WTC11 (cell line): ENCODE results near the gene MCMBP. TPM values are rescaled to one million over a fixed set of nuclear protein-coding genes. Genes with fewer than 3 reads are reported as not detected.

Experiments used
- ATAC-seq: fragments of 200-7000 bp; cut with Tn5 transposase; 2 replicates; pipeline ENCODE4 v1.10.0; 2021; ENCODE audit warnings: mild to moderate bottlenecking, moderate library complexity
- Bru-seq: library from RNA; stranded (reverse); fragments of 400-500 nt; gene quantifications from one replicate; lab custom pipeline; 2021; lab: Mats Ljungman, UMichigan
- CTCF ChIA-PET: fragments of 300-600 bp; sonication (Branson Sonifier 250); formaldehyde crosslinking; loops from one replicate; lab custom pipeline; 2021; ENCODE audit warnings: antibody characterized with exemption; lab: Charles Lee
- POLR2A ChIA-PET: fragments of 350-600 bp; sonication (Branson Sonifier 250); formaldehyde crosslinking; loops from one replicate; lab custom pipeline; 2021; ENCODE audit warnings: antibody characterized with exemption; lab: Charles Lee
- DNase-seq: peaks from one replicate; pipeline ENCODE4 v3.0.0; 2021; ENCODE audit warnings: low spot score
- H3K27ac Mint-ChIP-seq: 2 replicates; pipeline ENCODE4 v1.8.0; 2021; ENCODE audit warnings: mixed read lengths
- H3K27me3 Mint-ChIP-seq: 2 replicates; pipeline ENCODE4 v1.8.0; 2021; ENCODE audit warnings: low read depth, mild to moderate bottlenecking, moderate library complexity, mixed read lengths
- H3K36me3 Mint-ChIP-seq: 2 replicates; pipeline ENCODE4 v1.8.0; 2021; ENCODE audit warnings: mixed read lengths
- H3K4me1 Mint-ChIP-seq: 2 replicates; pipeline ENCODE4 v1.8.0; 2022; ENCODE audit warnings: mixed read lengths
- H3K4me3 Mint-ChIP-seq: 2 replicates; pipeline ENCODE4 v1.8.0; 2021; ENCODE audit warnings: mild to moderate bottlenecking, moderate library complexity, mixed read lengths
- H3K9me3 Mint-ChIP-seq: 2 replicates; pipeline ENCODE4 v1.8.0; 2021; ENCODE audit warnings: mixed read lengths
- AR ChIP-seq: fragments of 250-450 bp; sonication (Bioruptor Pico); IDR thresholded peaks from 2 replicates; pipeline ENCODE4 v1.9.0; 2021; ENCODE audit warnings: mild to moderate bottlenecking
- CBFB ChIP-seq: sonication (generic); formaldehyde crosslinking; IDR thresholded peaks from 2 replicates; pipeline ENCODE4 v1.8.1; 2022; ENCODE audit warnings: mild to moderate bottlenecking, low read depth, missing genetic modification reagents
- E2F4 ChIP-seq: sonication (generic); formaldehyde crosslinking; IDR thresholded peaks from 2 replicates; pipeline ENCODE4 v1.8.1; 2022; ENCODE audit warnings: low read depth, mild to moderate bottlenecking, moderate library complexity, missing genetic modification reagents, borderline replicate concordance
- FOXP1 ChIP-seq: sonication (generic); formaldehyde crosslinking; IDR thresholded peaks from 2 replicates; pipeline ENCODE4 v1.8.0; 2022; ENCODE audit warnings: missing genetic modification reagents, mild to moderate bottlenecking, moderate library complexity, borderline replicate concordance
- GTF2I ChIP-seq: fragments of 250-450 bp; sonication (Bioruptor Pico); conservative IDR thresholded peaks from 2 replicates; pipeline ENCODE4 v1.4.0; 2021; ENCODE audit warnings: mild to moderate bottlenecking
- HMGA2 ChIP-seq: fragments of 250-450 bp; sonication (Bioruptor Pico); IDR thresholded peaks from 2 replicates; pipeline ENCODE4 v1.4.0; 2021; ENCODE audit warnings: mild to moderate bottlenecking, moderate library complexity
- HMGXB4 ChIP-seq: sonication (generic); formaldehyde crosslinking; IDR thresholded peaks from 2 replicates; pipeline ENCODE4 v1.8.1; 2023; ENCODE audit warnings: mild to moderate bottlenecking, moderate library complexity, missing genetic modification reagents
- MLX ChIP-seq: sonication (generic); formaldehyde crosslinking; IDR thresholded peaks from 2 replicates; pipeline ENCODE4 v1.8.1; 2023; ENCODE audit warnings: mild to moderate bottlenecking, missing genetic modification reagents, moderate library complexity
- NFE2L1 ChIP-seq: sonication (generic); formaldehyde crosslinking; IDR thresholded peaks from 2 replicates; pipeline ENCODE4 v1.8.1; 2023; ENCODE audit warnings: missing genetic modification reagents
- NFYB ChIP-seq: sonication (generic); formaldehyde crosslinking; conservative IDR thresholded peaks from 2 replicates; pipeline ENCODE4 v1.8.0; 2022; ENCODE audit warnings: low read depth, missing genetic modification reagents
- PREB ChIP-seq: sonication (generic); formaldehyde crosslinking; IDR thresholded peaks from 2 replicates; pipeline ENCODE4 v1.8.1; 2022; ENCODE audit warnings: mild to moderate bottlenecking, missing genetic modification reagents, moderate library complexity, borderline replicate concordance
- RELA ChIP-seq: sonication (generic); formaldehyde crosslinking; IDR thresholded peaks from 2 replicates; pipeline ENCODE4 v1.8.1; 2022; ENCODE audit warnings: missing genetic modification reagents, mild to moderate bottlenecking, borderline replicate concordance
- SMAD4 ChIP-seq: sonication (generic); formaldehyde crosslinking; IDR thresholded peaks from 2 replicates; pipeline ENCODE4 v1.8.0; 2022; ENCODE audit warnings: mild to moderate bottlenecking, missing genetic modification reagents
- TEAD1 ChIP-seq: sonication (generic); formaldehyde crosslinking; IDR thresholded peaks from 2 replicates; pipeline ENCODE4 v1.8.0; 2022; ENCODE audit warnings: mild to moderate bottlenecking, missing genetic modification reagents
- ZBTB21 ChIP-seq: sonication (generic); formaldehyde crosslinking; IDR thresholded peaks from 2 replicates; pipeline ENCODE4 v1.8.1; 2023; ENCODE audit warnings: mild to moderate bottlenecking, missing genetic modification reagents, borderline replicate concordance
- ZNF396 ChIP-seq: fragments of 250-450 bp; sonication (Bioruptor Pico); IDR thresholded peaks from 2 replicates; pipeline ENCODE4 v1.8.0; 2021; ENCODE audit warnings: mild to moderate bottlenecking, moderate library complexity, borderline replicate concordance
- ZNF671 ChIP-seq: fragments of 250-450 bp; sonication (Bioruptor Pico); IDR thresholded peaks from 2 replicates; pipeline ENCODE4 v1.8.0; 2021; ENCODE audit warnings: mild to moderate bottlenecking
- long read RNA-seq, 3 experiments: library from RNA in 1 of 3; library from capped mRNA in 1 of 3; library from polyadenylated mRNA in 1 of 3; unstranded in 2 of 3; stranded (forward) in 1 of 3; transcript quantifications; one replicate each; pipeline ENCODE4 v2.0.0, GENCODE V29; 2021
- total RNA-seq: library from RNA; stranded (reverse); gene quantifications from 3 replicates; pipeline ENCODE4 v1.2.3, GENCODE V29; 2021
- TF ChIP-seq, protein P1 (sequence below): fragments of 250-450 bp; sonication (Bioruptor Pico); IDR thresholded peaks from 2 replicates; pipeline ENCODE4 v1.9.0; 2021; ENCODE audit warnings: mild to moderate bottlenecking, borderline replicate concordance

The MCMBP gene
- total RNA-seq: 63.5 to 64.7 TPM (median 64.6 TPM) in 3 replicates
- percentile 92 among the genes with signal in this experiment for Bru-seq, nascent RNA
- long read RNA-seq, experiment 1, full-length matches to known transcripts: 307 of 384 reads
- long read RNA-seq, experiment 1, partial matches to known transcripts: 29 of 384 reads
- long read RNA-seq, experiment 1, other reads (novel, unspliced or antisense): 48 of 384 reads
- long read RNA-seq, experiment 2, full-length matches to known transcripts: 35 of 99 reads
- long read RNA-seq, experiment 2, partial matches to known transcripts: 26 of 99 reads
- long read RNA-seq, experiment 2, other reads (novel, unspliced or antisense): 38 of 99 reads
- long read RNA-seq, experiment 3, partial matches to known transcripts: 3 of 9 reads
- long read RNA-seq, experiment 3, other reads (novel, unspliced or antisense): 6 of 9 reads

DNA sequence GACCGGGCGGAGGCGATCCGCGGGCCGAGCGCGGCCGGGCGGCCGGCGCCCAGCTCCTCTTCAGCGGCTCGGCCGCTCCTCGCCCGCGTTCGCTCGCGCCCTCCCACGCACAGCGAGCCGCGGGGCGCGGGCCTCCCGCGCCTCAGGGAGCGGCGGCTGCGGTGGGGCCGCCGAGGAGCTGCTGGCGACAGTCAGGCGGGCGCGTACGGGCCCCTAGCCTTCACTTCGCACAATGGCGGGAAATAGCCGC, at the start of gene MCMBP:
TSS of gene MCMBP (minus strand) at position 234 of the 250 bp plus-strand sequence. CDS start 259 bp downstream, outside the sequence.
- ATAC-seq: peak; percentile 6; the same call in 1 of the 2 replicates
- H3K4me3 Mint-ChIP-seq: peak within 1 kb of the TSS; percentile 94
- no peaks in the 10 kb centered on the region for H3K27me3 Mint-ChIP-seq
- H3K36me3 Mint-ChIP-seq: no peaks in the 10 kb centered on the region
- H3K4me1 Mint-ChIP-seq: peaks cover 35% of the 10 kb centered on the region
- ChIA-PET CTCF (interaction anchor here (0.6 to 2.9 kb wide), 7 partner anchors 11 to 186 kb away, joined by 3 to 21 read pairs (median 6); partner anchors contain the start of gene SEC23IP), POLR2A (interaction anchor here (0.8 to 1.5 kb wide), 4 partner anchors 20 to 185 kb away, joined by 3 to 8 read pairs (median 5); partner anchors contain the start of genes INPP5F and SEC23IP)
- H3K27ac Mint-ChIP-seq: peak within 1 kb of the TSS; percentile 82
- TF ChIP-seq ZNF671 (CRISPR knock-in tag) (no peak), MLX (CRISPR knock-in tag) (no peak), GTF2I (CRISPR knock-in tag) (no peak), AR (CRISPR knock-in tag) (no peak), RELA (no peak), ZBTB21 (CRISPR knock-in tag) (0 out of 2 replicates have a peak, but pooled peaks have one; percentile 49), E2F4 (peak; percentile 88), SMAD4 (CRISPR knock-in tag) (no peak), CBFB (CRISPR knock-in tag) (0 out of 2 replicates have a peak, but pooled peaks have one; percentile 90), FOXP1 (CRISPR knock-in tag) (peak; percentile 68; the same call in 1 of the 2 replicates), NFE2L1 (peak; percentile 52; the same call in 1 of the 2 replicates), TEAD1 (CRISPR knock-in tag) (no peak), ZNF396 (CRISPR knock-in tag) (no peak)
- TF ChIP-seq, protein P1, sequence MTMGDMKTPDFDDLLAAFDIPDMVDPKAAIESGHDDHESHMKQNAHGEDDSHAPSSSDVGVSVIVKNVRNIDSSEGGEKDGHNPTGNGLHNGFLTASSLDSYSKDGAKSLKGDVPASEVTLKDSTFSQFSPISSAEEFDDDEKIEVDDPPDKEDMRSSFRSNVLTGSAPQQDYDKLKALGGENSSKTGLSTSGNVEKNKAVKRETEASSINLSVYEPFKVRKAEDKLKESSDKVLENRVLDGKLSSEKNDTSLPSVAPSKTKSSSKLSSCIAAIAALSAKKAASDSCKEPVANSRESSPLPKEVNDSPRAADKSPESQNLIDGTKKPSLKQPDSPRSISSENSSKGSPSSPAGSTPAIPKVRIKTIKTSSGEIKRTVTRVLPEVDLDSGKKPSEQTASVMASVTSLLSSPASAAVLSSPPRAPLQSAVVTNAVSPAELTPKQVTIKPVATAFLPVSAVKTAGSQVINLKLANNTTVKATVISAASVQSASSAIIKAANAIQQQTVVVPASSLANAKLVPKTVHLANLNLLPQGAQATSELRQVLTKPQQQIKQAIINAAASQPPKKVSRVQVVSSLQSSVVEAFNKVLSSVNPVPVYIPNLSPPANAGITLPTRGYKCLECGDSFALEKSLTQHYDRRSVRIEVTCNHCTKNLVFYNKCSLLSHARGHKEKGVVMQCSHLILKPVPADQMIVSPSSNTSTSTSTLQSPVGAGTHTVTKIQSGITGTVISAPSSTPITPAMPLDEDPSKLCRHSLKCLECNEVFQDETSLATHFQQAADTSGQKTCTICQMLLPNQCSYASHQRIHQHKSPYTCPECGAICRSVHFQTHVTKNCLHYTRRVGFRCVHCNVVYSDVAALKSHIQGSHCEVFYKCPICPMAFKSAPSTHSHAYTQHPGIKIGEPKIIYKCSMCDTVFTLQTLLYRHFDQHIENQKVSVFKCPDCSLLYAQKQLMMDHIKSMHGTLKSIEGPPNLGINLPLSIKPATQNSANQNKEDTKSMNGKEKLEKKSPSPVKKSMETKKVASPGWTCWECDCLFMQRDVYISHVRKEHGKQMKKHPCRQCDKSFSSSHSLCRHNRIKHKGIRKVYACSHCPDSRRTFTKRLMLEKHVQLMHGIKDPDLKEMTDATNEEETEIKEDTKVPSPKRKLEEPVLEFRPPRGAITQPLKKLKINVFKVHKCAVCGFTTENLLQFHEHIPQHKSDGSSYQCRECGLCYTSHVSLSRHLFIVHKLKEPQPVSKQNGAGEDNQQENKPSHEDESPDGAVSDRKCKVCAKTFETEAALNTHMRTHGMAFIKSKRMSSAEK: no peak
- TF ChIP-seq, all 79 proteins: peak for 5
- H3K9me3 Mint-ChIP-seq: no peaks in the 10 kb centered on the region
- no peak for DNase-seq

DNA sequence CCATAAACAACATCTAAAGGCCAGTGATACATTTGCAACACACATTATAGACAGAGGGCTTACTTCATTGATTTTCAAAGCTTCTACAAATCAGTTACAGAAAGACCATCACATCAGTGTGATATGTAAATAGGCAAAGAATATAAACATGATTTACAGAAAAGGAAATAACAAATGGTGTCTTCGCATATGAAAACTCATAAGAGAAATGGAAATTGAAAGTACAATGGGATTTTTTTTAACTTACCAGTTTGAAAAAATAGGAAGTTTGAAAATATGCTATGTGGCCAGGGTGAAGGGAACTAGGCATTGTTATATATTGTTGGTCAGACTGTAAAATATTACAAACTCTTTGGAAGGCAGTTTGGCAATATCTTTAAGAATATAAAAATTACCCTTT, 47.2 kb upstream of the MCMBP start:
- ATAC-seq: no peak
- ChIA-PET POLR2A (no interaction called here), CTCF (no interaction called here)
- no peaks in the 10 kb centered on the region for H3K27me3 Mint-ChIP-seq
- H3K36me3 Mint-ChIP-seq: peaks cover 64% of the 10 kb centered on the region
- H3K9me3 Mint-ChIP-seq: no peaks in the 10 kb centered on the region
- no peak overlapping the region for H3K4me3 Mint-ChIP-seq
- no peaks in the 10 kb centered on the region for H3K4me1 Mint-ChIP-seq
- no peak overlapping the region for H3K27ac Mint-ChIP-seq
- DNase-seq: no peak
- TF ChIP-seq MLX (CRISPR knock-in tag) (no peak), PREB (CRISPR knock-in tag) (no peak), HMGA2 (CRISPR knock-in tag) (no peak), NFYB (no peak), HMGXB4 (CRISPR knock-in tag) (no peak), ZNF671 (CRISPR knock-in tag) (no peak)
